KOPT-K1 (cell line): Measurements from ENCODE around the gene CDH6.

Experiments used
- H3K27ac ChIP-seq: fragments of 200-600 bp; sonication (generic); 2 replicates; pipeline ENCODE4 v1.5.1; 2016; ENCODE audit warnings: antibody characterized with exemption, mild to moderate bottlenecking, low read depth, low read length; ENCODE audit not compliant: poor library complexity, severe bottlenecking
- H3K36me3 ChIP-seq: fragments of 200-600 bp; sonication (generic); 2 replicates; pipeline ENCODE4 v1.5.1; 2017; ENCODE audit warnings: antibody characterized with exemption, mild to moderate bottlenecking, low read length, moderate library complexity; ENCODE audit not compliant: insufficient read depth
- H3K9me3 ChIP-seq: fragments of 200-600 bp; sonication (generic); 2 replicates; pipeline ENCODE4 v1.5.1; 2017; ENCODE audit warnings: antibody characterized with exemption, low read length, mild to moderate bottlenecking; ENCODE audit not compliant: insufficient read depth, poor library complexity, severe bottlenecking

Gene CDH6

DNA sequence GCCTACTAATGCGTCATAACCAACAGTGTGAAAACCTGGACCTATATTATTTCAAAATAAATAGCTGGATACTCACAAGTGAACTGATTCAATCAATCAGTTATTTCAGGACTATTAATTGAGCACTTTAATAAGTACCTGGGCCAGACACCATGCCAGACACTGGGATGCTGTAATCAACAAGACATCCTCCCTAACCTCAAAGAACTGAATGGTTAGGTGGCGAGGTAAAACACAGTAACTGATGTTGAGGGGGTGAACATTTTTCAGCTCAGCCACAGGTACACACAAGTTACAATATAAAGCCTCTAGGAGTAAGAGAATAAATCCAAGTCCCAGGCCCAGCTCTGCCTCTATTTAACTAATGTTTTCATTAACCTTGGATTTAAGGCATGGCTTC is 24.0 kb downstream of the CDH6 start:
- Histone ChIP-seq H3K9me3 (no peaks in the 10 kb centered on the region), H3K36me3 (no peaks in the 10 kb centered on the region), H3K27ac (no peak overlapping the region)

DNA sequence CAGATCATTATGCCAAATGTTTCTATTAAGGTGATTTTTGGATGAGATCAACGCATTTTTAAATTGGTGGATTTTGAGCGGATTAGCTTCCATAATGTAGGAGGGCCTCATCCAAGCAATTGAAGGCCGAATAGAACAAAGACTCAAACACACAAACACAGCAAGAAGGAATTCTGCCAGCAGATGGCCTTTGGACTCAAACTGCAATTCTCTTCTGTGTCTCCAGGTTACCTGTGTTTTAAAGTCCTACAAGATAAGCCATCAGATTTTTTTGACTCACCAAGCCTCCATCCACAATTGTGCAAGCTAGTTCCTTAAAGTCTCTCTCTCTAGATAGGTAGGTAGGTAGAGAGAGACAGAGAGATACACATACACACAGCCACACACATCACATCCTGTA is 25.5 kb downstream of the CDH6 start:
- H3K9me3 ChIP-seq, result no peaks in the 10 kb centered on the region
- no peak overlapping the region for H3K27ac ChIP-seq
- H3K36me3 ChIP-seq, result no peaks in the 10 kb centered on the region

DNA sequence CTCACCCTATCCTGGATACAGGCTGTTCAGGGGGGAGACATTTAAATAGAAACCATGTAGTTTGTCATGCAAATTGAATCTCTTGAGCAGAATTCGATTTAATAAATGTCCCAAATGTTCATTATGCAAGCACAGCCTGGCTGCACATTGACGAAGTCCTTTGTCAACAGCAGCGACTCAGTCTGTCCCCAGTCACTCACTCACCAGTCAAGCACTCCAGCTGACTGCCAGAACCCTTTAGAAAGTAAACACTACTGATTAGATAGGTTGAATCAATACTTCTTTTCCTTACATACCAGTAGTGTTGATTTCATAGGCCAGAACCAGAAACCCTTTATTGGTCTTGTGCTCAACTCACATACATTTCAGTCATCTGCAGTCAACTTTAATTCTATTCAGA is 27.5 kb downstream of the CDH6 start:
- no peaks in the 10 kb centered on the region for H3K9me3 ChIP-seq
- H3K27ac ChIP-seq, result no peak overlapping the region
- H3K36me3 ChIP-seq, result no peaks in the 10 kb centered on the region

DNA sequence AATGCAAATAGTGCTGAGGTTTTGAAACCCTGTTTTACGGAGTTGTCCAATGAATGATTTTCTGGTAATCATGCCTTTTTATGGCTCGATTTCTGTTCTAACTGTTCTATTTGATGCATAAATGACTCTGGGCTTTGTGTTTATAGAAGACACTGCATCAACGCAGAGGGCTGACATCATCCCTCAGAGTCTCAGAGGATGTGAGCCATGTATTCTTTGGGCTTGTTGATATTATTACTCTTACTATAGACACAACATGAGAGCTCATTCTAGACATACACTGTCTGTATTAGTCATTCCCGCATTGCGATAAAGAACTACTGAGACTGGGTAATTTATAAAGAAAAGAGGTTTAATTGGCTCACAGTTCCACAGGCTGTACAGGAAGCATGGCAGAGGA is 31.6 kb downstream of the CDH6 start:
- H3K36me3 ChIP-seq, result no peaks in the 10 kb centered on the region

DNA sequence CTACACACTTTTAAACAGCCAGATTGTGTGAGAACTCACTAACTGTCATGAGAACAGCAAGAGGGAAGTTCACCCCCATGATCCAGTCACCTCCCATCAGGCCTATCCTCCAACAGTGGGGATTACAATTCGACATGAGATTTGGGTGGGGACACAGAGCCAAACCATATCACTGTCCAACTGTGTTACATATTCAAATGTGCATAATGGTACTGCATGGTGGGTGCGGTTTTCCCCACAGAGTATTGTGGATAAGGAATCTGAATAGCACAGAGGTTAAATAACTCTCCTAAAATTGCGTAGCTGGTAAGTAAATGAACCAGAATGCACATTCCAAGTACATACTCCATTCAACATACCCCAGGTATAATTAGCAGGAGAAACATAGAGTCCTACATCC is 32.1 kb downstream of the CDH6 start:
- H3K27ac ChIP-seq, result no peak overlapping the region
- no peaks in the 10 kb centered on the region for H3K9me3 ChIP-seq

More for the DNA sequence above, 31.6 kb downstream of the CDH6 start:
- Histone ChIP-seq H3K27ac (no peak overlapping the region), H3K9me3 (no peaks in the 10 kb centered on the region)

DNA sequence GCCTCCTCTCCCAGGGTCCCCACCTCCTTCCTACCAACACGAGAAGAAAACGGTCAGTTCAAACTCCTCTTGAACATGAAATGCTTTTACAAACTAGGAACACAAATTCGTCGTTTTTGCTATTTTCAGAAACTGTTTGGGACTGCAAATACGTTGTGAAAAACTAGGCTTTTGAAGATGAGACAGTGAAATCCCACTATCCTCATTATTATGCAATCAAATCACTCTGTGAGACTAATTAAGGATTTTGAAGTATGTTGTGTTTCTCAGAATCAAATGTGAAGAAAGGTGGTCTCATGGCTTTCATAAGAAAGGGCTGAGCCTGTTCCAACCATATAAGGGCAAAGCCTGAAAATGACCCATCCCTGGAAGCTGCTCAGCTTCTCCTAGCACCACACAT is 33.2 kb downstream of the CDH6 start:
- H3K9me3 ChIP-seq, result no peaks in the 10 kb centered on the region
- H3K27ac ChIP-seq, result no peak overlapping the region
- H3K36me3 ChIP-seq, result no peaks in the 10 kb centered on the region

More for the DNA sequence above, 32.1 kb downstream of the CDH6 start:
- H3K36me3 ChIP-seq, result no peaks in the 10 kb centered on the region

GRCh38 chr5:31229266-31229665 is 35.8 kb downstream of the CDH6 start:
- no peak overlapping the region for H3K27ac ChIP-seq
- no peaks in the 10 kb centered on the region for H3K9me3 ChIP-seq
- no peaks in the 10 kb centered on the region for H3K36me3 ChIP-seq

- Histone ChIP-seq H3K27ac (no peak overlapping the region), H3K36me3 (no peaks in the 10 kb centered on the region), H3K9me3 (no peaks in the 10 kb centered on the region)
Observed at GRCh38 chr5:31231177-31231838, 37.8 kb downstream of the CDH6 start.

GRCh38 chr5:31232273-31232888 is 38.9 kb downstream of the CDH6 start:
- Histone ChIP-seq H3K27ac (no peak overlapping the region), H3K36me3 (no peaks in the 10 kb centered on the region), H3K9me3 (no peaks in the 10 kb centered on the region)

DNA sequence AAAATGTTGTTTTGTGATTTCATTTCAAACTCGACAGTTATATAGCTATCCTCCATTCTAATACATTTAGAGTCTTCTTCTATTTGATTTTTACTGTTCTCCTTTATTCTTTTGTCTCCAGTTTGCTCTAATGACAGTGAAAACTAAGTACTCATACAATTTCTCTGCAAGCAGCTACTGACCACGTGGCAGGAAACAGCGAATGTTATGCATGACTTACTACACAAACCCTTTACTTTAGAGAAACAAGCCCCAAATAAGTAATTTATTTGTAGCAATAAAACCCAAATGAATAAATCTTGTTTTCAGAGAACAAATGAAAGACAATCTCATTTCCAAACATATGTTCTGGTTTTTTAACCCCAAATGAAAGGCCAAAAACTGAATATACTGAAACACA is 41.9 kb downstream of the CDH6 start:
- Histone ChIP-seq H3K27ac (no peak overlapping the region), H3K9me3 (no peaks in the 10 kb centered on the region), H3K36me3 (no peaks in the 10 kb centered on the region)

DNA sequence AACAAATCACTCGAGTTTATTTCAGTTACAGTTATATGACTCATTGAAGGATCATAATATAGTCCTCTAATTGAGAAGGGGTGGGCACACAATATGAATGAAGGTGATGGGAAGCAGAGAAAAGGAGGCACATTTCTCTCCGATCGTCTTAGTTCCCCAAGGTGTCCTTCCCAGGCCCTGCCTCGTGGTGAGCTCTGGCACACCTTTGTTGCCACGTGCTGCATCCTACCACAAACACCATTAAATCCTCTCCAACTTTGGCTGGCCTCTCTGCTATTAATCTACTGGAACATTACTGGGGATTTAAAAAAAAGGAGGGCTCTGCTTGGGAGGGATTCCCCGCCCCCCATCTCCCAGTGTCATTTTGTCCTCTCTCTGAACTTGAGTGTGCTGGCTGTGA is 42.9 kb downstream of the CDH6 start:
- Histone ChIP-seq H3K9me3 (no peaks in the 10 kb centered on the region), H3K36me3 (no peaks in the 10 kb centered on the region), H3K27ac (no peak overlapping the region)

DNA sequence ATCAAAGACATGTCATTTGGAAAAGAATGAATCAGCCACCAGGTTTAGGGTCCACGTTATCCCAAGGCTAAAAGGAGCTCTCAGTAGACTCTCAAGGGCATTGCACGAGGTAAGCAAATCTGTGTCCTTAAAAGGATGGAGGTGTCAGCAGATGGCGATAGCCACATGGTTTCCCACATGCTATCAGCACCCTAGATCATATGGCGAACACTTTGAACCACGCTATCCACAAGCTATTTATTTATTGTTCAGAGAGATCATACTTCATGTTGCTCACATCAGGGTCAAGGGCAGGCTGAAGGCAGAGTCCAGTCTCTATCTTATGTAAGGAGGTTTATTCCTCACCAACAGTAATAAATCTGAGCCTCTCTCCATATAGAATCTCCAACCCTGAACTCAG is 43.7 kb downstream of the CDH6 start:
- no peaks in the 10 kb centered on the region for H3K9me3 ChIP-seq
- no peaks in the 10 kb centered on the region for H3K36me3 ChIP-seq
- H3K27ac ChIP-seq, result no peak overlapping the region

- H3K36me3 ChIP-seq, result no peaks in the 10 kb centered on the region
- no peak overlapping the region for H3K27ac ChIP-seq
- H3K9me3 ChIP-seq, result no peaks in the 10 kb centered on the region
Observed at GRCh38 chr5:31238497-31238896, 45.0 kb downstream of the CDH6 start.

DNA sequence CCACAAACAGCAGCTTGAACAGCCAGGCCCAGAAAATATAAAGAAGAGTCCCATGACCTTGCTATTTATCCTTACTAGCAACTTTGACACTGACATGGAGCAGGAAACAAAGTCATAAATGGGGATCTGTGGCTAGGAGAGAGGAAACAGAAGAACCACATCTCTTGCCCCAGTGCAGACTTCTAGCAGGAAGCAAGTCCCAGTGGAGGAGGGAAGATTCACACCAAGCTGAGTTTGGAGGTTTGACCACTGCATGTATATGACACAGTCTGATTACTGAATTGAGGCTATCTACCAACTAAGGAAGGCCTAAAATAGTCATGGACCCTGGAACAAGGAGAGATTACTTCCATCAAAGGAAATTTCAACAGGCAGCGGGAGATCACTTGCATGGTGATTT is 51.4 kb downstream of the CDH6 start:
- no peaks in the 10 kb centered on the region for H3K36me3 ChIP-seq
- H3K27ac ChIP-seq, result no peak overlapping the region
- no peaks in the 10 kb centered on the region for H3K9me3 ChIP-seq

- no peaks in the 10 kb centered on the region for H3K36me3 ChIP-seq
Observed at GRCh38 chr5:31247381-31247780, 53.9 kb downstream of the CDH6 start.

GRCh38 chr5:31250201-31250600 is 56.7 kb downstream of the CDH6 start:
- Histone ChIP-seq H3K9me3 (no peaks in the 10 kb centered on the region), H3K36me3 (no peaks in the 10 kb centered on the region), H3K27ac (no peak overlapping the region)

More at GRCh38 chr5:31247381-31247780, 53.9 kb downstream of the CDH6 start:
- no peaks in the 10 kb centered on the region for H3K9me3 ChIP-seq
- H3K27ac ChIP-seq, result no peak overlapping the region
